BE2C (cell line): ENCODE measurements around the gene CRMP1.

Experiments
- DNase-seq: peaks from one replicate; pipeline ENCODE4 v3.0.0-alpha.2; 2020
- H3K27me3 ChIP-seq: fragments of 250-450 bp; sonication (Bioruptor Pico); 2 replicates; pipeline ENCODE4 v1.5.1; 2020; ENCODE audit warnings: mild to moderate bottlenecking
- H3K36me3 ChIP-seq: fragments of 250-450 bp; sonication (Bioruptor Pico); 2 replicates; pipeline ENCODE4 v1.5.1; 2020; ENCODE audit warnings: mild to moderate bottlenecking
- H3K4me1 ChIP-seq: fragments of 250-450 bp; sonication (Bioruptor Pico); 2 replicates; pipeline ENCODE4 v1.5.1; 2020
- H3K4me3 ChIP-seq: 2 replicates; pipeline ENCODE4 v1.5.1; 2011; ENCODE audit warnings: low read depth, low read length
- H3K9me3 ChIP-seq: fragments of 250-450 bp; sonication (Bioruptor Pico); 2 replicates; pipeline ENCODE4 v1.5.1; 2020
- CTCF ChIP-seq: IDR thresholded peaks from 2 replicates; pipeline ENCODE4 v1.5.1; 2012; ENCODE audit warnings: mild to moderate bottlenecking, low read depth, low read length

Gene CRMP1

GRCh38 chr4:5793514-5793913 lies 99.4 kb downstream of the CRMP1 start:
- Histone ChIP-seq H3K4me1 (no peaks in the 10 kb centered on the region), H3K9me3 (no peaks in the 10 kb centered on the region), H3K4me3 (no peak overlapping the region), H3K36me3 (no peaks in the 10 kb centered on the region), H3K27me3 (no peaks in the 10 kb centered on the region)
- no peak for TF ChIP-seq CTCF
- DNase-seq, result no peak

GRCh38 chr4:5791654-5792053 lies 101.2 kb downstream of the CRMP1 start:
- no peak for DNase-seq
- Histone ChIP-seq H3K4me3 (no peak overlapping the region), H3K9me3 (no peaks in the 10 kb centered on the region), H3K27me3 (no peaks in the 10 kb centered on the region), H3K36me3 (no peaks in the 10 kb centered on the region), H3K4me1 (no peaks in the 10 kb centered on the region)
- no peak for TF ChIP-seq CTCF

- TF ChIP-seq CTCF, result no peak
- DNase-seq, result no peak
- Histone ChIP-seq H3K36me3 (no peaks in the 10 kb centered on the region), H3K4me3 (no peak overlapping the region), H3K4me1 (no peaks in the 10 kb centered on the region), H3K9me3 (no peaks in the 10 kb centered on the region), H3K27me3 (no peaks in the 10 kb centered on the region)
Observed at GRCh38 chr4:5790546-5790857, 102.4 kb downstream of the CRMP1 start.

GRCh38 chr4:5789141-5789540 lies 103.7 kb downstream of the CRMP1 start:
- no peak for TF ChIP-seq CTCF
- Histone ChIP-seq H3K9me3 (no peaks in the 10 kb centered on the region), H3K27me3 (no peaks in the 10 kb centered on the region), H3K4me1 (no peaks in the 10 kb centered on the region), H3K4me3 (no peak overlapping the region), H3K36me3 (no peaks in the 10 kb centered on the region)
- DNase-seq, result no peak

GRCh38 chr4:5788144-5788543 lies 104.7 kb downstream of the CRMP1 start:
- H3K9me3 ChIP-seq, result no peaks in the 10 kb centered on the region
- H3K36me3 ChIP-seq, result no peaks in the 10 kb centered on the region
- TF ChIP-seq CTCF, result no peak
- H3K27me3 ChIP-seq, result no peaks in the 10 kb centered on the region
- no peak for DNase-seq
- no peaks in the 10 kb centered on the region for H3K4me1 ChIP-seq
- no peak overlapping the region for H3K4me3 ChIP-seq

- no peaks in the 10 kb centered on the region for H3K4me1 ChIP-seq
- no peak for DNase-seq
- H3K4me3 ChIP-seq, result no peak overlapping the region
- H3K36me3 ChIP-seq, result no peaks in the 10 kb centered on the region
- TF ChIP-seq CTCF, result no peak
- H3K27me3 ChIP-seq, result no peaks in the 10 kb centered on the region
- H3K9me3 ChIP-seq, result no peaks in the 10 kb centered on the region
Observed at GRCh38 chr4:5787311-5787710, 105.6 kb downstream of the CRMP1 start.
